HG02852 (cell line): ENCODE data around the gene DCAF16.
"Not testable (repeated sequence)": the region's sequence is repeated elsewhere in the genome, so short reads cannot be mapped to it uniquely, and the experiment has no call there.

Source experiments
- ATAC-seq: cut with Tn5 transposase; IDR thresholded peaks from one replicate; pipeline ENCODE4 v1.9.1; 2021; ENCODE audit warnings: mild to moderate bottlenecking, moderate library complexity; ENCODE audit not compliant: unreplicated experiment

The DCAF16 gene

DNA sequence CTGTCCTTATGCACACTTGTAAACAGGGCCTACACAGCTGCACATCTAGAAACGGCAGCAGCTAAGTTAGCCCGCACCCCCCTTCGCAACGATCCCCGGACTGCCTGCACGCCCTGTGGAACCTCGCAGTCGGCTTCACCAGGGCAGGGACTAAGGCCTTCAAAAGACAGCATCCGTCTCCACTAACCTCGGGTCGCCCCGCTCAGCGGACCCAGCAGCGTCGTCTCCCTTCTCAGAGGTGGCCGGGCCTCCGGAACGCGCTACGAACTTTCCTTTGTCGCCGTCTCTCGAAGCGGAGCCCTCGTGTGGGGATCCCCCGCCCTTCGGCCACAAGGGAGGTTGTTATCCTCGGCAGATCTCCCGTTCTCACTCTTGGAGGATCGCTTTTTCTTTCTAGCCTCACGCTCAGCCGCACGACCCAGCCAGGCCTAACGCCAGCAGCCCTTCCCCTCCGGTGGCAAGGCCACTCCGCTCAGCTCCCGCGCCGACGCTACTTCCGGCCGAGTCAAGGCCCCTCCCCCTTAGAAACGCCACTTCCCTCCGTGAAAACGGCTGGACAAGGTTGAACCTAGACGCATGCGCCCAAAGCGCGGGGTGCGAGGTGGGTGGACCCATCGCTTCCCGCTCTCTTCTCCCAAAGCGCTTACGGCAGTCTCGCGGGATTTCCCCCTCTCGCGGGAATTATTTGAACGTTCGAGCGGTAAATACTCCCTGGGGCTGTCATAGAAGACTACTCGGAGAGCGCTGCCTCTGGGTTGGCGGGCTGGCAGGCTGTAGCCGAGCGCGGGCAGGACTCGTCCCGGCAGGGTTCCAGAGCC lies at the start of gene DCAF16, which contains the start of gene NCAPG:
Gene DCAF16 (minus strand): TSS at position 498 of the 818 bp plus-strand sequence. CDS start 6,616 bp downstream, outside the sequence.
Gene NCAPG (plus strand): TSS at position 720 of the 818 bp plus-strand sequence. CDS start 99 bp downstream, outside the sequence.
- peak; percentile 84 for ATAC-seq

DNA sequence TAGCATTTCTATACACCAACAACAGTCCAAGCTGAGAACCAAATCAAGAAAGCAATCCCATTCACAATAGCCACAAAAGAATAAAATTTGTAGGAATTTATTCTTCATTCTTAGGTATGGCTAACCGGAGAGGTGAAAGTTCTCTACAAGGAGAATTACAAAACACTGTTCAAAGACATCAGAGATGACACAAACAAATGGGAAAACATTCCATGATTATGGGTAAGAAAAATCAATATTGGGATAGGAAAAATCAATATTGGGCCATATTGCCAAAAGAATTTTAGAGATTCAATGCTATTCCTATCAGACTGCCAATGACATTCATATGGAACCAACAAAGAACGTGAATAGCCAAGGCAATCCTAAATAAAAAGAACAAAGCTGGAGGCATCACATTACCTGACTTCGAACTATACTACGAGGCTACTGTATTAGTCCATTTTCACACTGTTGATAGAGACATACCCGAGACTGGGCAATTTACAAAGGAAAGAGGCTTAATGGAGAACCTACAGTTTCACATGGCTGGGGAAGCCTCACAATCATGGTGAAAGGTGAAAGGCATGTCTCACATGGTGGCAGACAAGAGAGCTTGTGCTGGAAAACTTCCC lies 49.3 kb upstream of the DCAF16 start:
- no peak for ATAC-seq

DNA sequence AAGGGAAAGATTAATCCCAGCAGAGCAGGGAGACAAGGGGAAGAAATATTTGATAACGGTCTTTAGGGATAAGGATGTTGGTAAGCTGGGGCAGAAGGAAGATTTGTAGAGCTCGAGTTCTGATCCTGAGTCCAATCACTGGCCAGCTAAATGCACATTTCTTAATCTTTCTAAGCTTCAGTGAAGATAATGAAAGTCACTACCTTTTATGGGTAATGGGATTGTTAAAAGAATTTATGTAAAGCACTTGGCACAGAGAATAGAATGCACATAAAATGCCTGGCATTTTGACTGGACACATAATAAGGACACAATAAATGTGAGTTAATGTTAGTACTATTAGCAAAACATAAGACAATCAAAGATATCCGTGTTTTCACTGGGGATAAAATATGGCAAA lies 43.5 kb upstream of the DCAF16 start:
- ATAC-seq = no peak

DNA sequence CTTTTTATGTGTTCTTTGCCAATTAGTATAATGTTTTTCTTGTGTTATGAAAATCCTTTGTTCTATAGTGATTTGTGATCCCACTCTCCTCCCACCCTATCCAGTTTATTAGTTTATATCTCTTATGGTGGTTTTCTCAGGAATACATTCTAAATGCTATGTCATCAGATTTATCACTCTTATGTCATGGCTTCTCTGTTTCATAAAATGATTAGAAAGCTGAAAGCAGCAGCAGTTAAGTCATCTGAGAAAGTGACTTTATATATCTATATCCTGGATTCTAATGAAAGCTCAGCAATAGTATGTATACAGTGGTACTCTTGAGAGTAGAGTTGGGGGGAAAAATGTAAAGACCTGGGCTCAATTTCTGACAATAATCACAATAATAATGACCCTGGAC lies 41.4 kb upstream of the DCAF16 start:
- ATAC-seq = no peak

DNA sequence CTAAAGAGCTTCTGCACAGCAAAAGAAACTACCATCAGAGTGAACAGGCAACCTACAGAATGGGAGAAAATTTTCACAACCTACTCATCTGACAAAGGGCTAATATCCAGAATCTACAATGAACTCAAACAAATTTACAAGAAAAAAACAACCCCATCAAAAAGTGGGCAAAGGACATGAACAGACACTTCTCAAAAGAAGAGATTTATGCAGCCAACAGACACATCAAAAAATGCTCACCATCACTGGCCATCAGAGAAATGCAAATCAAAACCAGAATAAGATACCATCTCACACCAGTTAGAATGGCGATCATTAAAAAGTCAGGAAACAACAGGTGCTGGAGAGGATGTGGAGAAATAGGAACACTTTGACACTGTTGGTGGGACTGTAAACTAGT lies 39.7 kb upstream of the DCAF16 start:
- not testable (repeated sequence) for ATAC-seq

DNA sequence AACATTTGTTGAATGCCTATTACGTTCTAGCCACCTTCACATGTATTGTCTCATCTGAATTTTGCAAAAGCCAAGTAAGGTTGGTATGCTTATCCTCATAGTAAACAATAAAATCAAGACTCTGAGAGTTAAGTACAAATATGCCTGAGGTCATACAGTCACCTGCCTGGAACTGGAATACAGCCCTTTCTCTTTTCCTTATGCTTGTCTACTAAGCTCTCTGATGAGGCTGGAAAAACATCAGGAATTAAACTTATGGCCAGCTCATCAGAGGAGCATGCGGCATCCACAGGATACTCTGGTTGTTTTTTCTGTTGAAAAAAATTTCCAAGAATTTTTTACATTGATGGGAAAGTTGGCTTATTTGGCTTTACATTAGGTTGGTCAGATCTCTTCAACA lies 35.7 kb upstream of the DCAF16 start:
- ATAC-seq = no peak

DNA sequence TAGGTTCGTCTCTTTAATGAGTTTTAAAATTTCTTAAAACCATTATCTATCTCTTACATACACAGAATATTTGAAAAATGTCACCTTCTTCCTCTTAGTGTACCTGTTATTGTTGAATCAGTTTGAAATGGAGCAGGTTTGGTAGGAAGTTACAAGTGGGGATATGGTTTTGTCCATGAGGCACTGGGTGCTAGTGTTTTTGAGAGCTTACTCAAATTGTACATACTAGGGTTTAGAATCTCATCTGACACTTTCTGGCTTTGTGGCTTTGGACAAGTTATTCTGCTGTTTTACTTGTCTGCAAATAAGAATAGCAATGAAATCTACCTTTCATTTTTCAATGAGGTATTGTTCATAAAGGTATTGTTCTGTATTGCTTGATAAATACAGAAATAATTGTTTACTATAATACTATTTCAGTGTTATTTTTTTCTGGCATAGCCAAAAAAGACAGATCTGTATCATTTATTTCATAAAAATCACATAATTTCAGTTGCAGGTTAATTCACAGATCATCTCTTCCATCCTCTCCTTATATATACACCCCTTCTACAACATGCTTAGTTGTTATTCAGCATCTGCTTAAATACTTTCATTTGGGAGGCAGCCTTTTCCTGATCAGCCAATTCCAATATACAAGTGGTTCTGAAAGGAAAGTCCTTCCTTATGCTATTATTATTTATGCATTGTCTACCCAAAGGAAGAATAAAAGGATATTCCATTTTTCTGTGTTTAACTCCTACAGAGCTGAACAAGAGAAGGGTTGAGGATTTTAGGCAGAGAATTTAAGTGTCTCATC lies 13.5 kb upstream of the DCAF16 start:
- ATAC-seq = no peak

DNA sequence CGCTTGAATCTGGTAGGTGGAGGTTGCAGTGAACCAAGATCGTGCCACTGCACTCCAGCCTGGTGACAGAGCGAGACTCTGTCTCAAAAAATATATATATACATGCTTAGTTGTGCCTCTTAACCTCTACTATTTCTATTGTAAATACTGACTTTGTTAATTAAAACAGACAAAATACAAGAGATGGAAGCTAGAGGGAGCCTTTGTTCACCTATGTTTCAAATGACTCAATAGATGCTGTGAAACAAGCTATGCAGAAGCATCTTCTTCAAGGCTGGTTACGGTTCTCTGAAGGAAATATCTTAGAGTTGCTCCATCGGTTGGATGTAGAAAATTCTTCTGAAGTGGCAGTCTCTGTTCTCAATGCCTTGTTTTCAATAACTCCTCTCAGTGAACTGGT lies 6.5 kb upstream of the DCAF16 start:
- peak; percentile 79 for ATAC-seq

DNA sequence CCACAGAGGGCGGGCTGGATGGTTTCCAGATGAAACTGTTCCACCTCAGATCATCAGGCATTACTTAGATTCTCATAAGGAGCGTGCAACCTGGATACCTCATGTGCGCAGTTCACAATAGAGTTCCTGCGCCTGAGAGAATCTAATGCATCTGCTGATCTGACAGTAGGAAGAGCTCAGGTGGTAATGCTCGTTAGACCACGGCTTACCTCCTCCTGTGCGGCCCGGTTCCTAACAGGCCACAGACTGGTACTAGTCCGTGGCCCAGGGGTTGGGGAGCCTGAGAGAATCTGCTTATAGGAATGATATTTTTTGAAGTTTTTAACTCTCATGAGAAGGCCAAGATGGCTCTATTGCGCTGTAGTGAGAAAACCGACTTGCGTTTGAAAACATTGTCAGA lies 5.6 kb upstream of the DCAF16 start:
- no peak for ATAC-seq

DNA sequence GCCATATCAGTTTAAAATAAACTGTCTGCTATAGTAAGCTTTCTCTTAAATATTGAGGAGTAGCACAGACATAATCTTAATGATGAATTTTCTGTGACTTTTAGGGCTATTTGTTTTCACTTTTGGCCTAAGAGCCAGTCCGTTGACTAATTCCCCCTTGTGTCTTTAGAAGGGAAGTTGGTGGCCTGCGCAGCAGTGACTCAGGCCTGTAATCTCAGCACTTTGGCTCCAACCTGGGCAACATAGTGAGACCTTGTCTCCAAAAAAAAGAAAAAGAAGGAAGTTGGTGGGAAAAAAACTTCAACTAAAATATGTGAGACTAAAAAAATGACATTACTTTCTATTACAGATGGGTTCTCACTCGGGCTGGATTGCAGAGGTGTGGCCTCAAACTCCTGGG lies 3.6 kb upstream of the DCAF16 start:
- no peak for ATAC-seq

DNA sequence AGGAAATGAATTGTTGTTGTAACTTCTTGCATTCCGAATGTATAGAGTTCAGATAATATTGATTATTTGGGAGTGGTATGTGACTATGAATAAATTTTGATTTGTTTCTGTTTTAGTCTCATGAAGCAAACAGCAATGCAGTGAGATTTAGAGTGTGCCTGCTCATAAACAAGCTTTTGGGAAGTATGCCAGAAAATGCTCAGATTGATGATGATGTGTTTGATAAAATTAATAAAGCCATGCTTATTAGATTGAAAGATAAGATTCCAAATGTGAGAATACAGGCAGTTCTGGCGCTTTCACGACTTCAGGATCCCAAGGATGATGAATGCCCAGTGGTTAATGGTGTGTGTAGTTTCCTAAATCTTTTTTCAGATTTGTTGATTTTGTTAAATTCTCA lies 2.2 kb upstream of the DCAF16 start:
- ATAC-seq = no peak

DNA sequence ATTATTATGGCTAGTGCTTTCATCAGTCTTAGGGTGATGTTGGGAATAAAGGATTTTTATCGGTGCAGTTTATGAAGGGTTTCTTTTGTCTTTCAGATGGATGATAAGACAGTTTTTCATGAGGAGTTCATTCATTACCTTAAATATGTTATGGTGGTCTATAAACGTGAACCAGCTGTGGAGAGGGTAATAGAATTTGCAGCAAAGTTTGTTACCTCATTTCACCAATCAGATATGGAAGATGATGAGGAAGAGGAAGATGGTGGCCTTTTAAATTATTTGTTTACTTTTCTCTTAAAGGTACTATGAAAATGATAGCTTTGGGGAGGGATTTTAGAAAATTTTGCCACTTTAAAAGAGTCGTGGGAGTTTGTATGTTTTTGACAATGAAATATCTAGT lies 1.6 kb upstream of the DCAF16 start:
- ATAC-seq = no peak

DNA sequence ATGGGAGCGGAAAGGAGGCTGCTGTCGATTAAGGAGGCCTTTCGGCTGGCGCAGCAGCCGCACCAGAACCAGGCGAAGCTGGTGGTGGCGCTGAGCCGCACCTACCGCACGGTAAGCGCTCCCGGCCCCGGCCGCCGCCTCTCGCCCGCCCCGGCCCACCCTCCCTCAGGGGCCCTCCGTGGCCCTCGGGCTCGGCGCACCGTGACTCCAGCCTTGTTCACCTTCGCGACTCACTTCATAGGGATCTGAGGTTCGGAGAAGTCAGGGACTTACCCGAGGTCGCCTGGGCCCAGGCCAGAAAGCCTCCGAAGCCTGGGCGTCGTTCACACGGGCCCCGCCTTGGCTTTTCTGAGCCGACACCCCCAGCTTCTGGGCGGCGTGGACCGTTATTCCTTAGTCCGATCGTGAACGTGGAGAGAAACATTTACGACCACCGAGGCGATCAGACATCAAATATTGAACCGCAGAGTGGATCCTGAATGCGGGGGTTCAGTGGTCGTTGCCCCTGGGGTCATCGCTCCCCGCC lies 584 bp upstream of the DCAF16 start:
- ATAC-seq = peak; percentile 24

DNA sequence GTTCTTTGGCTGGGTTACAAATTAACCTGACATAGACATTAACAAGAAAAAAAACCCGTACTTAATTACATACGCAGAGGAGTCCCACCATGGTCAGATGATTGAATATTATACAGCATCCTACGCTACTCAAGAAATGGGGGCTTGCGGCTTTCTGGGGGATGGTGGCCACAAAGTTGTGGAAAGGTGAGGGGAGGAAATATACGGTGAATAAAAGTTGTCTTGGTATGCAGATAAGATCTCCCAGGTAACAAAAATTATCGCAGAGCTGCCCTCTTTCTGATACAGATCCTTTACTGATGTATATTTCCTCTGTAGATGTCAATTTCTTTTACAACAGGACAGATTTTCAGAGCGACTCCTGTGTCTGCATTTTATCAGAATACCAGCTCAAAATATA lies 890 bp downstream of the DCAF16 start:
- no peak for ATAC-seq

DNA sequence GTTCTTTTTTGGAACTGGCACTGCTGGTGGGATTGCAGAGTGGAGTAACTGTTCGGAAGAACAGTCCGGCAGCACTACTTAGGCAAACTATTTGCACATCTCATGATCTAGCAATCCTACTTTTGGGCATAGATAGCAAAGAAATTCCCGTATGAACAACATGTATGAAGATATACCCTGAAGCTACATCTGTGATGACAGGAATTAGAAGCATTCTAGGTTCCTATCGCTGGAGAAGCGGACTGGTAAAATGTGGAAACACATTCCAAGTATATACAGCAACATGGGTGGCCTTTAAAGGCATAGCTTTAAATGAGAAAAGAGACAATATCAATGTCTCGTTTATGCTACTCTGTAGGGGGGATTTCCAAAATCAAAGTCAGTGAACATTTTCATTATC lies 3.1 kb downstream of the DCAF16 start:
- no peak for ATAC-seq

DNA sequence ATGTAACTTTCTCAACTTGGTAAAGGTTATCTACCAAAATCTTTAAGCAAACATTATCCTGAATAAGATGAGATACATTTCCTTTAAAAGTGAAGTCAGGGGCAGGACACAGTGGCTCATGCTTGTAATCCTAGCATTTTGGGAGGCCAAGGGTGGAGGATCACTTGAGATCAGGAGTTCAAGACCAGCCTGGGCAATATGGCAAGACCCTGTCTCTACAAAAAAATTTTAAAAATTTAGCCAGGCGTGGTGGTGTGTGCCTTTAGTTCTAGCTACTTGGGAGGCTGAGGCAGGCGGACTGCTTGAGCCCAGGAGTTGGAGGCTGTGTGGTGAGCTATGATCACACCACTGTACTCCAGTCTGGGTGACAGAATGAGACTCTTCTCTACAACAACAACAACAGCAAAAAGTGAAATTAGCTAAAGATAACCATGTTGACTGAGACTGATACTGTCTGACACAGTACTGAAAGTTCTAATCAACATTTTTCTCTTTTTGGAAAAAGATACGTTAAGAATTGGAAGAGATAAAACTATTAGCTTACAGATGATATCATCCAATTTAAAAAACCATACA lies 4.9 kb downstream of the DCAF16 start:
- no peak for ATAC-seq

DNA sequence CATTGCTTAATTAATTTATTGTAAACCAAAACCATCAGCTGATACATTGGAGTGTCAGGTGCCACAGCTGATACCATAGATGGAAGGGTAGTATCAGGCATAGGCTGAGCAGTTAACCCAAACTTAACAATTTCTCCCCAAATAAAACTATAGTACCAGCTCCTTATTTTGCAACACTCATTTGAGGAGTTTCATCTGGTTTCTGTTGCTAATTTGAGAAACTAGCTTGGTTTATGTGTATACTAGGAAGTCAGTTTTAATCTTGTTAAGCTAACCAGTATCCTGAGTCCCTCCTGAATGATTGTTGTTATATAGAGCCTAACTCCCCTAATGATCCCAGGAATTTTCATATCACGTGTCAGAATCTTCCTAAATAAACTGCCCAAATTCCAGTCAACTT lies 12.7 kb downstream of the DCAF16 start:
- no peak for ATAC-seq

DNA sequence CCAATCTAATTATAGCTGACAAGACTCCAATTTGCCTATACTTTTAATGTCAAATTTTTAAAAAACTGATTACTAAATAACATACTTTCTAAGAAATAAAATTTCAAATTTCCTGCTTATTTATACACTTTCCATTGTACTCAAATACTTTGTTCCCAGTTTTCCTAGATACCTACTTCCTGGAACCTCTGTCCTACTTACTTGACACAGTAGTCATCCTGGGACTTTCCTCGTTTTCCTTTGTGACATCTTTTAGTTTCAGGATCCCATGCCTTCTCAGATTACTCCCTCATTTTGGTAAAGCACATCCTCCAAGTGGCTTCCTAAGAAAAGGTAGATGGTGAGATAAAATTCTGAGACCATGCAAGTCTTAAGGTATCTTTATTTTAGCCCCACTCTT lies 15.8 kb downstream of the DCAF16 start:
- no peak for ATAC-seq

DNA sequence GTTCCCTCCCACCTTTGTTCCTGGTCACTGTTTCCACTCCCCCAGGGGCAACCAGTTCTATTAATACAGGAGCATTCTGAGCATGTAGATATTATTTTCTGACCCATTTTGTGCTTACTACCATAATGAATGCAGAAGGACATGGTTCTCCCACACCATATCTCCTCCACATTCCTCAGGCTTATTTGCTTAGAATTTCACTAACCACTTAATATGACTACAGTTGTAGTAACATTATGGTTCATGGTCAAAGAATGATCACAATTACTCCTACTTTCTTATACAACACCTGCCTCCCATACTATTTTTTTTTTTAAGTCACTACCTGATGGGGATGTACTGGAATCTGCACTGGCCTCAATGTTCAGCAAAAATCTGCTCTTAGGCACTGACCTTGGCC lies 21.6 kb downstream of the DCAF16 start:
- ATAC-seq = no peak

DNA sequence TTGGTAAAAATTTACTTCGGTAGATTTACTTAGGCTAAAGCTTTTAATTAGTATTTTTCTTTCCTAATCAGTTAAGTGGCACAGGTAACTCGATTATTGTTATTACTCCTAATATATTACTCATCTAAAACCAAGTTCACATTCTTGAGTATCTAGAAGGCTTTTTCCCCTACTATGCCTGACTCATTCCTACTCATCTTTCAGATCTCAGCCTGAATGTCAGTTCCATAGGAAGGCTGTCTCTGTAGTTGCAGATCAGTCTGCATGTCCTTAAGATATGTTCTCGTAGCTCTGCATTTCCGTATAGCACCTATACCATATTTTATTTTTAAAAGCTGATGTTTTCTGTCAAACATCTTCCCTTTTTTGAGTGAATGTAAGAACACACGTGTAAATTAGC lies 23.2 kb downstream of the DCAF16 start:
- no peak for ATAC-seq

DNA sequence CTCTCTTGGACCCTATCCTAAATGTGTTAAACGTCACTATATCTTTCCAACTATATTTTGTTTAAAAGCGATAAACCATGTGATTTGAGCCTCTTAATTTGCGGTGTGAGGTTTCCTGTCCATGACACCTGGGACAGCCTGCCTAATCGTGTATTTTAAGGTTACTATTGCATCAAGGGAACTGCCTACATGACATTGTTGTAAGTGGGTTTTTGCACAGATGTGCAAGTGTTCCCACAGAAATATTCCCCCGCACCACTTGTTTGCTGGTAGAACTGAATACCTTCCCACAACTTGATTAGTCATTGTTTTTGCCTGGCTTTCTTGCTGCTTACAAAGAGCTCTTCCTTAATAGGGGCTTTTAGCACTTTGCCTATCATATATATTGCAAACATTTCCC lies 24.0 kb downstream of the DCAF16 start:
- ATAC-seq = no peak
